ENCODE data around the gene KSR2.

DNA sequence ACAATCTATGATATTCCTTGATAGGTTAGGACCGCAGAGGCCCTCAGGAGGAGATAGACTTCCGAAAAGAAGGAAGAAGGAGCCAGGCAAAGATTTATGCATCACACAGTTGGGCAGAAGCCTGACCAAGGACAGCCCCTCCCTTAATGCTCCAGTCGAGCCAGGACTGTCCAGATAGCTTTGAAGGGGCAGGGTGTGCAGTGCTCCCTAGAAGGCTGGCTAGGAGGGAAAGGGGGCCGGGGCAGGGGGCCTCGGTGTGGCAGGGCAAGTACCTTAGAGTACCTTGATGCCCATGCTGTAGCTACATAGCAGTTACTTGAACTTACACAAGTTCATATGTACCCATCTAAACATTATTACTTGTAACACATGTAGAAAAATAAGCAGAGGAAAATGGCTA lies 512.7 kb downstream of the KSR2 start:
- TF ChIP-seq CTCF (IDR thresholded peaks at IDR 0.05): no peak
- TF ChIP-seq POLR2A (IDR thresholded peaks at IDR 0.05): no peak
